AG09319 (cell line): ENCODE measurements around the gene SUN5.

Experiments used
- DNase-seq: peaks from one replicate; pipeline ENCODE4 v3.0.0-alpha.2; 2010; ENCODE audit warnings: low read depth; ENCODE audit errors: extremely low read depth
- TF ChIP-seq, protein P1 (sequence below): IDR thresholded peaks from 2 replicates; pipeline ENCODE4 v1.5.1; 2011; ENCODE audit warnings: low read depth, mild to moderate bottlenecking, inconsistent platforms, low read length, moderate library complexity

Gene SUN5

GRCh38 chr20:32945710-32946221, 58.5 kb downstream of the SUN5 start:
- DNase-seq: no peak
- TF ChIP-seq, protein P1, sequence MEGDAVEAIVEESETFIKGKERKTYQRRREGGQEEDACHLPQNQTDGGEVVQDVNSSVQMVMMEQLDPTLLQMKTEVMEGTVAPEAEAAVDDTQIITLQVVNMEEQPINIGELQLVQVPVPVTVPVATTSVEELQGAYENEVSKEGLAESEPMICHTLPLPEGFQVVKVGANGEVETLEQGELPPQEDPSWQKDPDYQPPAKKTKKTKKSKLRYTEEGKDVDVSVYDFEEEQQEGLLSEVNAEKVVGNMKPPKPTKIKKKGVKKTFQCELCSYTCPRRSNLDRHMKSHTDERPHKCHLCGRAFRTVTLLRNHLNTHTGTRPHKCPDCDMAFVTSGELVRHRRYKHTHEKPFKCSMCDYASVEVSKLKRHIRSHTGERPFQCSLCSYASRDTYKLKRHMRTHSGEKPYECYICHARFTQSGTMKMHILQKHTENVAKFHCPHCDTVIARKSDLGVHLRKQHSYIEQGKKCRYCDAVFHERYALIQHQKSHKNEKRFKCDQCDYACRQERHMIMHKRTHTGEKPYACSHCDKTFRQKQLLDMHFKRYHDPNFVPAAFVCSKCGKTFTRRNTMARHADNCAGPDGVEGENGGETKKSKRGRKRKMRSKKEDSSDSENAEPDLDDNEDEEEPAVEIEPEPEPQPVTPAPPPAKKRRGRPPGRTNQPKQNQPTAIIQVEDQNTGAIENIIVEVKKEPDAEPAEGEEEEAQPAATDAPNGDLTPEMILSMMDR: peak; percentile 72

DNA sequence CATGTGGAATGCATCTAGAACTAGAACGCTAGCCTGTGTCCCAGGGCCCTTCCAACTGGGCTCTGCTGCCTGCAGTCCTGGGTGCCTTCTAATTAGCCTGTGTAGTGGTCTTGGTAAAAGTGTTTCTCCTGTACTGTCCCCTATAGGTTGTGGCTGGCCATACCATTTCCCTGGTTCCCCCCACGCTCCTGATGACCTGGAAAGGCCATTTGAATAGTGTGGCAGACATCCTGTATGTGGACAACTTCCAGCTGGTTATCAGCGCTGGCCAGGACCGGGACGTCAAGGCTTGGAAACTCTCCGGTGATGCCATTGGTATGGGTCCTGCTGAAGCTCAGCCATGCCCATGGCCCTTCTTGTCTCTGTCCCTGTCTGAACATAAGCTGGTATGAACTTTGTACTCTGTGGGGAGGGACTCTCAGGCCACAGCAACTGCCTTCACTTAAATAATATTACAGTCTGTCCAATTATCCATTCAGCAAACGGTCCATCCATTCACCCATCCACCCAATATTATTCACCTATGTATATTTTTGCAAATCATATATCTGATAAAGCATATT, 60.7 kb downstream of the SUN5 start:
- TF ChIP-seq, protein P1: no peak
- DNase-seq: no peak

DNA sequence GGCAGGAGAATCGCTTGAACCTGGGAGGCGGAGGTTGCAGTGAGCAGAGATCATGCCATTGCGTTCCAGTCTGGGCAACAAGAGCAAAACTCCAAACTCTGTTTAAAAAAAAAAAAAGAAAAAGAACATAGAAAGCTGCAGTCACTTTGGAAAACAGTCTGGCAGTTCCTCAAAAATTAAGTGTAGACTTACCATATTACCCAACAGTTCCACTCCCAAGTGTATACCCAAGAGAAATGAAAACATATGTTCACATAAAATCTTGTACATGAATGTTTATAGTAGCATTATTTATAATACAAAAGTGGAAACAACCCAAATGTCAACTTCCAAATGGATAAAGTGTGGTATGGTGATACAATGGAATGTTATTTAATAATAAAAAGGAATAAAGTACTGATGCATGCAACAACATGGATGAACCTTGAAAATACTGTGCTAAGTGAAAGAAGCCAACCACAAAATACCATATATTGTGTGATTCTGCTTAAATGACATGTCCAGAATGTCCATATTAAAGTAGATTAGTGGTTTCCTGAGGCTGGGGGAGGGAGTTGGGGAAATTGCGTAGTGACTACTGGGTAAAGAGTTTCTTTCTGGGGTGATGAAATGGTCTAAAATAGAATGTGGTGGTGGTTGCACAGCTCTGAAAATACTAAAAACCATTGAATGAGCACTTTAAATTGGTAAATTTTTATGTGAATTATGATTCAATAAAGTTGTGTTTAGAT, 62.9 kb downstream of the SUN5 start:
- TF ChIP-seq, protein P1: no peak
- DNase-seq: peak; percentile 10

GRCh38 chr20:32934580-32934979, 69.7 kb downstream of the SUN5 start:
- TF ChIP-seq, protein P1: no peak
- DNase-seq: no peak
